IMR-90 (cell line): Measurements from ENCODE around the gene RAD51. TPM values are rescaled to one million over a fixed set of nuclear protein-coding genes. Genes with fewer than 3 reads are reported as not detected.

Source experiments
- ATAC-seq: fragments of 200-7000 bp; cut with Tn5 transposase; 2 replicates; pipeline ENCODE4 v1.9.1; 2020; ENCODE audit warnings: low read depth, mild to moderate bottlenecking, moderate library complexity
- BruUV-seq: library from RNA; stranded (reverse); fragments of 400-500 nt; replicated peaks from 2 replicates; lab custom pipeline; 2021; lab: Mats Ljungman, UMichigan
- CTCF ChIA-PET: fragments of 300-600 bp; formaldehyde crosslinking; extraction: SDS; loops from one replicate; lab custom pipeline; 2021; ENCODE audit warnings: antibody characterized with exemption; lab: Yijun Ruan, JAX
- POLR2A ChIA-PET: fragments of 300-600 bp; sonication (Branson Sonifier 250); formaldehyde crosslinking; loops from one replicate; lab custom pipeline; 2022; ENCODE audit warnings: antibody characterized with exemption; ENCODE audit not compliant: unreplicated experiment; lab: Charles Lee
- DNase-seq: peaks from one replicate; pipeline ENCODE4 v3.0.0; 2013
- H2AFZ ChIP-seq: replicated peaks from 2 replicates; pipeline ENCODE3; 2013; ENCODE audit warnings: low read length, mild to moderate bottlenecking; ENCODE audit not compliant: poor library complexity
- H2AK5ac ChIP-seq: 2 replicates; pipeline ENCODE4 v1.6.1; 2013; ENCODE audit warnings: low read depth, low read length, inconsistent platforms
- H2AK9ac ChIP-seq: replicated peaks from 2 replicates; pipeline ENCODE3; 2013; ENCODE audit warnings: mild to moderate bottlenecking, low read depth, low read length, moderate library complexity; ENCODE audit not compliant: poor library complexity
- H2BK120ac ChIP-seq: 2 replicates; pipeline ENCODE4 v1.6.1; 2013; ENCODE audit warnings: low read depth, low read length, inconsistent platforms
- H2BK15ac ChIP-seq: 3 replicates; pipeline ENCODE4 v1.6.1; 2013; ENCODE audit warnings: low read depth, low read length, inconsistent platforms
- H2BK20ac ChIP-seq: 2 replicates; pipeline ENCODE4 v1.6.1; 2013; ENCODE audit warnings: low read depth, mild to moderate bottlenecking, inconsistent platforms, low read length, moderate library complexity
- H2BK5ac ChIP-seq: 2 replicates; pipeline ENCODE4 v1.6.1; 2013; ENCODE audit warnings: mild to moderate bottlenecking, low read depth, low read length, inconsistent platforms; ENCODE audit not compliant: poor library complexity, severe bottlenecking
- H3K14ac ChIP-seq: replicated peaks from 2 replicates; pipeline ENCODE4 v1.6.1; 2013; ENCODE audit warnings: low read depth, low read length, inconsistent platforms
- H3K18ac ChIP-seq: 2 replicates; pipeline ENCODE4 v1.6.1; 2013; ENCODE audit warnings: low read depth, low read length, control low read depth
- H3K23ac ChIP-seq: 2 replicates; pipeline ENCODE4 v1.6.1; 2013; ENCODE audit warnings: low read depth, low read length, inconsistent platforms
- H3K27ac ChIP-seq: 2 replicates; pipeline ENCODE4 v1.5.1; 2013; ENCODE audit warnings: mild to moderate bottlenecking, control low read depth, low read length; ENCODE audit not compliant: insufficient read depth
- H3K27me3 ChIP-seq: 2 replicates; pipeline ENCODE4 v1.6.1; 2013; ENCODE audit warnings: low read length; ENCODE audit not compliant: control insufficient read depth, insufficient read depth
- H3K36me3 ChIP-seq: 2 replicates; pipeline ENCODE4 v1.6.1; 2013; ENCODE audit warnings: low read length, mixed read lengths; ENCODE audit not compliant: control insufficient read depth, insufficient read depth
- H3K4ac ChIP-seq: 2 replicates; pipeline ENCODE4 v1.6.1; 2013; ENCODE audit warnings: low read depth, low read length, inconsistent platforms
- H3K4me1 ChIP-seq: 2 replicates; pipeline ENCODE4 v1.6.1; 2013; ENCODE audit warnings: low read length, mixed read lengths; ENCODE audit not compliant: control insufficient read depth, insufficient read depth
- H3K4me2 ChIP-seq: 2 replicates; pipeline ENCODE4 v1.6.1; 2013; ENCODE audit warnings: low read depth, mild to moderate bottlenecking, control low read depth, low read length, moderate library complexity
- H3K4me3 ChIP-seq: 2 replicates; pipeline ENCODE4 v1.5.1; 2013; ENCODE audit warnings: low read depth, mild to moderate bottlenecking, control low read depth, low read length, moderate library complexity; ENCODE audit not compliant: insufficient read depth
- H3K56ac ChIP-seq: 2 replicates; pipeline ENCODE4 v1.6.1; 2013; ENCODE audit warnings: low read length, inconsistent platforms; ENCODE audit not compliant: insufficient read depth; ENCODE audit errors: extremely low read depth
- H3K79me1 ChIP-seq, 2 experiments: 2 replicates each; pipeline ENCODE4 v1.6.1; 2013; ENCODE audit warnings: low read length in 2 of 2, inconsistent platforms in 1 of 2, low read depth in 1 of 2
- H3K9ac ChIP-seq: 2 replicates; pipeline ENCODE4 v1.6.1; 2013; ENCODE audit warnings: low read depth, low read length, control low read depth
- H3K9me1 ChIP-seq: 2 replicates; pipeline ENCODE4 v1.6.1; 2013; ENCODE audit warnings: low read length, inconsistent platforms; ENCODE audit not compliant: insufficient read depth
- H3K9me3 ChIP-seq: 2 replicates; pipeline ENCODE4 v1.6.1; 2013; ENCODE audit warnings: low read length; ENCODE audit not compliant: control insufficient read depth, insufficient read depth
- H4K20me1 ChIP-seq: 2 replicates; pipeline ENCODE4 v1.6.1; 2013; ENCODE audit warnings: low read length, inconsistent platforms; ENCODE audit not compliant: insufficient read depth
- H4K5ac ChIP-seq: 2 replicates; pipeline ENCODE4 v1.6.1; 2013; ENCODE audit warnings: mild to moderate bottlenecking, low read depth, low read length, control low read depth
- H4K8ac ChIP-seq, 2 experiments: 2 replicates each; pipeline ENCODE4 v1.6.1; 2013; ENCODE audit warnings: low read depth in 2 of 2, low read length in 2 of 2, control low read depth in 1 of 2, inconsistent platforms in 1 of 2
- H4K91ac ChIP-seq: 2 replicates; pipeline ENCODE4 v1.6.1; 2013; ENCODE audit warnings: low read depth, low read length, inconsistent platforms; ENCODE audit not compliant: insufficient read depth
- BHLHE40 ChIP-seq: fragments of 150-350 bp; IDR thresholded peaks from 2 replicates; pipeline ENCODE4 v1.6.1; 2016; ENCODE audit warnings: mild to moderate bottlenecking, low read depth, low read length
- CEBPB ChIP-seq: IDR thresholded peaks from 2 replicates; pipeline ENCODE4 v1.6.1; 2012; ENCODE audit warnings: low read depth, low read length, improper control_type of control experiment
- CHD1 ChIP-seq: IDR thresholded peaks from 2 replicates; pipeline ENCODE4 v1.6.1; 2012; ENCODE audit warnings: low read depth, low read length, improper control_type of control experiment
- FOS ChIP-seq: fragments of 150-350 bp; IDR thresholded peaks from 2 replicates; pipeline ENCODE4 v1.6.1; 2016; ENCODE audit warnings: low read depth, low read length
- MAFK ChIP-seq: IDR thresholded peaks from 2 replicates; pipeline ENCODE4 v1.6.1; 2012; ENCODE audit warnings: low read depth, low read length, improper control_type of control experiment
- MAZ ChIP-seq: IDR thresholded peaks from 2 replicates; pipeline ENCODE4 v1.6.1; 2012; ENCODE audit warnings: low read depth, mild to moderate bottlenecking, low read length, improper control_type of control experiment, moderate library complexity, borderline replicate concordance
- MXI1 ChIP-seq: IDR thresholded peaks from 2 replicates; pipeline ENCODE4 v1.6.1; 2012; ENCODE audit warnings: low read depth, mild to moderate bottlenecking, low read length, moderate library complexity, borderline replicate concordance
- NFE2L2 ChIP-seq: fragments of 150-350 bp; IDR thresholded peaks from 2 replicates; pipeline ENCODE4 v1.6.1; 2016; ENCODE audit warnings: low read depth, mild to moderate bottlenecking, low read length
- POLR2A ChIP-seq: IDR thresholded peaks from 2 replicates; pipeline ENCODE4 v1.6.1; 2012; ENCODE audit warnings: mild to moderate bottlenecking, low read depth, low read length
- RAD21 ChIP-seq: IDR thresholded peaks from 2 replicates; pipeline ENCODE4 v1.6.1; 2012; ENCODE audit warnings: low read length, improper control_type of control experiment
- RCOR1 ChIP-seq: IDR thresholded peaks from 2 replicates; pipeline ENCODE4 v1.6.1; 2012; ENCODE audit warnings: mild to moderate bottlenecking, low read length, improper control_type of control experiment; ENCODE audit not compliant: insufficient replicate concordance
- SMC3 ChIP-seq: fragments of 150-350 bp; IDR thresholded peaks from 2 replicates; pipeline ENCODE4 v1.6.1; 2016; ENCODE audit warnings: low read depth, mild to moderate bottlenecking, antibody characterized with exemption, low read length, moderate library complexity
- WGBS, 2 experiments: methylation state at CpG; one replicate each; pipeline versions ENCODE4 v1.1.5 to v1.1.7; 2013; ENCODE audit warnings: missing lambda C conversion rate in 2 of 2; ENCODE audit not compliant: insufficient read length in 1 of 2; ENCODE audit errors: extremely low coverage in 2 of 2; 5-methylcytosine and 5-hydroxymethylcytosine counted together
- dilution Hi-C: fragments of 300-500 bp; cut with HindIII; formaldehyde crosslinking; loops from one replicate; pipeline ENCODE4 v1.14.3; 2018; ENCODE audit warnings: low sequenced_read_pairs; ENCODE audit not compliant: unreplicated experiment
- in situ Hi-C: fragments of 300-500 bp; cut with MboI; formaldehyde crosslinking; loops from 3 replicates; pipeline ENCODE4 v1.14.3; 2019; ENCODE audit warnings: low sequenced_read_pairs, inconsistent platforms, mixed read lengths
- intact Hi-C: fragments of 100-400 bp; cut with micrococcal nuclease; formaldehyde crosslinking; loops from 2 replicates; pipeline ENCODE4 v1.10.0; 2022
- polyA plus RNA-seq, 3 experiments: library from polyadenylated mRNA; depleted of rRNA; stranded (reverse); fragments of >200 nt; gene quantifications; 2 replicates each; pipeline ENCODE4 v1.2.3, GENCODE V29; 2012; ENCODE audit warnings: low replicate concordance in 1 of 3
- total RNA-seq: library from RNA; depleted of rRNA; stranded (reverse); fragments of >200 nt; gene quantifications from 2 replicates; pipeline ENCODE4 v1.2.3, GENCODE V29; 2012
- TF ChIP-seq, protein P1 (sequence below): conservative IDR thresholded peaks from 2 replicates; pipeline ENCODE4 v1.5.1; 2012; ENCODE audit warnings: mild to moderate bottlenecking, low read depth, low read length, improper control_type of control experiment
- TF ChIP-seq, protein P2 (sequence below): fragments of 150-350 bp; IDR thresholded peaks from 2 replicates; pipeline ENCODE4 v1.6.1; 2016; ENCODE audit warnings: low read depth, mild to moderate bottlenecking, low read length, moderate library complexity, borderline replicate concordance
- TF ChIP-seq, protein P3 (sequence below): fragments of 150-350 bp; IDR thresholded peaks from 2 replicates; pipeline ENCODE4 v1.6.1; 2017; ENCODE audit warnings: mild to moderate bottlenecking, antibody characterized with exemption, low read length, low read depth

RAD51 gene
- total and polyA plus RNA-seq, 2 of the 4 experiments (the other 2 are of a cell fraction): 6.8 to 8.4 TPM

DNA sequence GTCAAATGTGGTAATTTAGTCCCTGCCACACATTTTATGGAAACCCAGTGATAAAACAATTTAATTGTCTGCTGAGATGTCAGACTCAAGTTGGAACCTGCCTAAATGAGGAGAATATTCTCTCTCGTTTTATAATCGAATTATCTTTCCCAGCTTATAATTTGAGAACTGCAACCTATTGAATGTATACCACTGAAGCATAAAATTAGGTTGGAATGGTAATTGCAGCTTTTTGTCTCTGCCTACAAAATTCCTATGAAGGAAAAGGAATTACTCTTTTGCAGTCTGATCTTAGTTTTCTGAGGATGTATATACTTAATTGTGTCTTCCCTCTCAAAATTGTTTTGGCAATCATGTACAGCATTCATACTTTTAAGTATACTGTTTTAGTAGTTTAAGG lies 28.9 kb downstream of the RAD51 start:
- no peaks in the 10 kb centered on the region for H3K79me1 ChIP-seq
- no peak overlapping the region for H4K5ac ChIP-seq
- no peaks in the 10 kb centered on the region for H3K9me3 ChIP-seq
- no peaks in the 10 kb centered on the region for H3K9me1 ChIP-seq
- dilution Hi-C loops: no loop called here
- in situ Hi-C loops: no loop called here
- H3K23ac ChIP-seq: no peak overlapping the region
- no CpG with 5 or more reads among the region's 2 CpGs for WGBS, 2 experiments
- H4K8ac ChIP-seq: no peak overlapping the region
- no peak overlapping the region for H2BK5ac ChIP-seq
- H3K27ac ChIP-seq: no peak overlapping the region
- H2AFZ ChIP-seq: no peak overlapping the region
- H2BK120ac ChIP-seq: no peak overlapping the region
- no peak overlapping the region for H4K91ac ChIP-seq
- no peak overlapping the region for H3K4me2 ChIP-seq
- intact Hi-C loops: no loop called here
- no peak overlapping the region for H3K4ac ChIP-seq
- H3K14ac ChIP-seq: no peak overlapping the region
- H2AK9ac ChIP-seq: no peak overlapping the region
- H2AK5ac ChIP-seq: no peak overlapping the region
- no peaks in the 10 kb centered on the region for H3K4me1 ChIP-seq
- H4K20me1 ChIP-seq: no peaks in the 10 kb centered on the region
- no peaks in the 10 kb centered on the region for H3K27me3 ChIP-seq
- H3K9ac ChIP-seq: no peak overlapping the region
- CTCF ChIA-PET: interaction anchor here (1.4 kb wide), 1 partner anchor 23 kb away, joined by 3 read pairs; no protein-coding TSS in a partner anchor
- TF ChIP-seq, protein P1, sequence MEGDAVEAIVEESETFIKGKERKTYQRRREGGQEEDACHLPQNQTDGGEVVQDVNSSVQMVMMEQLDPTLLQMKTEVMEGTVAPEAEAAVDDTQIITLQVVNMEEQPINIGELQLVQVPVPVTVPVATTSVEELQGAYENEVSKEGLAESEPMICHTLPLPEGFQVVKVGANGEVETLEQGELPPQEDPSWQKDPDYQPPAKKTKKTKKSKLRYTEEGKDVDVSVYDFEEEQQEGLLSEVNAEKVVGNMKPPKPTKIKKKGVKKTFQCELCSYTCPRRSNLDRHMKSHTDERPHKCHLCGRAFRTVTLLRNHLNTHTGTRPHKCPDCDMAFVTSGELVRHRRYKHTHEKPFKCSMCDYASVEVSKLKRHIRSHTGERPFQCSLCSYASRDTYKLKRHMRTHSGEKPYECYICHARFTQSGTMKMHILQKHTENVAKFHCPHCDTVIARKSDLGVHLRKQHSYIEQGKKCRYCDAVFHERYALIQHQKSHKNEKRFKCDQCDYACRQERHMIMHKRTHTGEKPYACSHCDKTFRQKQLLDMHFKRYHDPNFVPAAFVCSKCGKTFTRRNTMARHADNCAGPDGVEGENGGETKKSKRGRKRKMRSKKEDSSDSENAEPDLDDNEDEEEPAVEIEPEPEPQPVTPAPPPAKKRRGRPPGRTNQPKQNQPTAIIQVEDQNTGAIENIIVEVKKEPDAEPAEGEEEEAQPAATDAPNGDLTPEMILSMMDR: no peak
- TF ChIP-seq, protein P2, sequence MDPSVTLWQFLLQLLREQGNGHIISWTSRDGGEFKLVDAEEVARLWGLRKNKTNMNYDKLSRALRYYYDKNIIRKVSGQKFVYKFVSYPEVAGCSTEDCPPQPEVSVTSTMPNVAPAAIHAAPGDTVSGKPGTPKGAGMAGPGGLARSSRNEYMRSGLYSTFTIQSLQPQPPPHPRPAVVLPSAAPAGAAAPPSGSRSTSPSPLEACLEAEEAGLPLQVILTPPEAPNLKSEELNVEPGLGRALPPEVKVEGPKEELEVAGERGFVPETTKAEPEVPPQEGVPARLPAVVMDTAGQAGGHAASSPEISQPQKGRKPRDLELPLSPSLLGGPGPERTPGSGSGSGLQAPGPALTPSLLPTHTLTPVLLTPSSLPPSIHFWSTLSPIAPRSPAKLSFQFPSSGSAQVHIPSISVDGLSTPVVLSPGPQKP: no peak
- TF ChIP-seq MXI1 (no peak), MAZ (no peak), BHLHE40 (no peak), NFE2L2 (no peak), RAD21 (no peak), POLR2A (no peak), FOS (no peak), CHD1 (no peak), CEBPB (no peak), RCOR1 (no peak), MAFK (no peak), SMC3 (no peak)
- TF ChIP-seq, protein P3, sequence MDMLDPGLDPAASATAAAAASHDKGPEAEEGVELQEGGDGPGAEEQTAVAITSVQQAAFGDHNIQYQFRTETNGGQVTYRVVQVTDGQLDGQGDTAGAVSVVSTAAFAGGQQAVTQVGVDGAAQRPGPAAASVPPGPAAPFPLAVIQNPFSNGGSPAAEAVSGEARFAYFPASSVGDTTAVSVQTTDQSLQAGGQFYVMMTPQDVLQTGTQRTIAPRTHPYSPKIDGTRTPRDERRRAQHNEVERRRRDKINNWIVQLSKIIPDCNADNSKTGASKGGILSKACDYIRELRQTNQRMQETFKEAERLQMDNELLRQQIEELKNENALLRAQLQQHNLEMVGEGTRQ: no peak
- no peak overlapping the region for H2BK15ac ChIP-seq
- H3K56ac ChIP-seq: no peak overlapping the region
- no peak overlapping the region for H3K18ac ChIP-seq
- 0 out of 2 replicates have a peak, but pooled peaks cover 1% of the 10 kb centered on the region for H3K36me3 ChIP-seq
- no peak for ATAC-seq
- H2BK20ac ChIP-seq: no peak overlapping the region
- no peak for DNase-seq
- no TSS peak for BruUV-seq
- H3K4me3 ChIP-seq: no peak overlapping the region
- POLR2A ChIA-PET: no interaction called here
